ENCODE measurements around the gene DPH2.

DPH2 gene

GRCh38 chr1:44016041-44016889 is 46.5 kb downstream of the DPH2 start:
- Histone ChIP-seq H4K20me1 (ENCODE audit: insufficient read depth, low read length) (0 out of 2 replicates have a peak, but pooled peaks cover 2% of the 10 kb centered on the region), H3K27ac (ENCODE audit: low read length) (no peak overlapping the region), H3K36me3 (ENCODE audit: insufficient read depth, low read length) (no peaks in the 10 kb centered on the region), H3K27me3 (ENCODE audit: insufficient read depth, low read length, poor library complexity) (no peaks in the 10 kb centered on the region), H3K79me2 (ENCODE audit: insufficient read depth, low read length) (no peaks in the 10 kb centered on the region), H3K9ac (ENCODE audit: low read depth, low read length) (no peak overlapping the region), H2AFZ (ENCODE audit: low read depth, low read length) (no peak overlapping the region), H3K4me3 (ENCODE audit: low read depth in 1 of 2, low read length in 2 of 2) (no peak overlapping the region), H3K4me2 (ENCODE audit: insufficient read depth, low read length) (no peak overlapping the region), H3K9me3 (ENCODE audit: insufficient read depth, low read length, severe bottlenecking) (no peaks in the 10 kb centered on the region), H3K4me1 (ENCODE audit: insufficient read depth, low read length) (no peaks in the 10 kb centered on the region)
- DNase-seq = no peak
- ATAC-seq (ENCODE audit: insufficient read depth, low read depth) = no peak
- TF ChIP-seq CTCF (IDR thresholded peaks at IDR 0.05; ENCODE audit: borderline replicate concordance, extremely low read depth, low read length, poor library complexity, severe bottlenecking) (no peak), EZH2 (IDR thresholded peaks at IDR 0.05; ENCODE audit: borderline replicate concordance, low read depth, low read length, severe bottlenecking) (no peak)

GRCh38 chr1:44016890-44017400 is 47.1 kb downstream of the DPH2 start:
- Histone ChIP-seq H3K27me3 (ENCODE audit: insufficient read depth, low read length, poor library complexity) (no peaks in the 10 kb centered on the region), H2AFZ (ENCODE audit: low read depth, low read length) (no peak overlapping the region), H3K9ac (ENCODE audit: low read depth, low read length) (no peak overlapping the region), H4K20me1 (ENCODE audit: insufficient read depth, low read length) (0 out of 2 replicates have a peak, but pooled peaks cover 5% of the 10 kb centered on the region), H3K4me1 (ENCODE audit: insufficient read depth, low read length) (no peaks in the 10 kb centered on the region), H3K79me2 (ENCODE audit: insufficient read depth, low read length) (no peaks in the 10 kb centered on the region), H3K27ac (ENCODE audit: low read length) (no peak overlapping the region), H3K4me2 (ENCODE audit: insufficient read depth, low read length) (no peak overlapping the region), H3K36me3 (ENCODE audit: insufficient read depth, low read length) (no peaks in the 10 kb centered on the region), H3K4me3 (ENCODE audit: low read depth in 1 of 2, low read length in 2 of 2) (no peak overlapping the region), H3K9me3 (ENCODE audit: insufficient read depth, low read length, severe bottlenecking) (no peaks in the 10 kb centered on the region)
- DNase-seq = no peak
- TF ChIP-seq EZH2 (IDR thresholded peaks at IDR 0.05; ENCODE audit: borderline replicate concordance, low read depth, low read length, severe bottlenecking) = no peak
- no peak for TF ChIP-seq CTCF (IDR thresholded peaks at IDR 0.05; ENCODE audit: borderline replicate concordance, extremely low read depth, low read length, poor library complexity, severe bottlenecking)
- ATAC-seq (ENCODE audit: insufficient read depth, low read depth) = no peak

- H3K4me3 ChIP-seq (ENCODE audit: low read depth in 1 of 2, low read length in 2 of 2) = no peak overlapping the region
- DNase-seq (no peak), ATAC-seq (ENCODE audit: insufficient read depth, low read depth) (no peak)
- H4K20me1 ChIP-seq (ENCODE audit: insufficient read depth, low read length) = 0 out of 2 replicates have a peak, but pooled peaks cover 5% of the 10 kb centered on the region
- no peaks in the 10 kb centered on the region for H3K4me1 ChIP-seq (ENCODE audit: insufficient read depth, low read length)
- TF ChIP-seq CTCF (IDR thresholded peaks at IDR 0.05; ENCODE audit: borderline replicate concordance, extremely low read depth, low read length, poor library complexity, severe bottlenecking) (no peak), EZH2 (IDR thresholded peaks at IDR 0.05; ENCODE audit: borderline replicate concordance, low read depth, low read length, severe bottlenecking) (no peak)
- H3K4me2 ChIP-seq (ENCODE audit: insufficient read depth, low read length) = no peak overlapping the region
- no peaks in the 10 kb centered on the region for H3K79me2 ChIP-seq (ENCODE audit: insufficient read depth, low read length)
- H3K9me3 ChIP-seq (ENCODE audit: insufficient read depth, low read length, severe bottlenecking) = no peaks in the 10 kb centered on the region
- H3K36me3 ChIP-seq (ENCODE audit: insufficient read depth, low read length) = no peaks in the 10 kb centered on the region
- H3K9ac ChIP-seq (ENCODE audit: low read depth, low read length) = no peak overlapping the region
- H3K27me3 ChIP-seq (ENCODE audit: insufficient read depth, low read length, poor library complexity) = no peaks in the 10 kb centered on the region
- H2AFZ ChIP-seq (ENCODE audit: low read depth, low read length) = no peak overlapping the region
- H3K27ac ChIP-seq (ENCODE audit: low read length) = no peak overlapping the region
These were observed 49.7 kb downstream of the DPH2 start for GRCh38 chr1:44019466-44019948.

Measured in DND-41 (cell line).